Parathyroid adenoma (tissue), 2 donors: ENCODE data around the gene PARP16.
A peak's percentile ranks its signal among the peaks of the same experiment; 100 is the strongest.

Experiments used
- H2AFZ ChIP-seq: fragments of 300-600 bp; sonication (generic); one replicate; pipeline ENCODE4 v1.7.0; 2017; ENCODE audit warnings: antibody characterized with exemption, mild to moderate bottlenecking
- H3K27ac ChIP-seq: fragments of 300-600 bp; sonication (generic); one replicate; pipeline ENCODE4 v1.7.0; 2017
- H3K27me3 ChIP-seq: fragments of 300-600 bp; sonication (generic); one replicate; pipeline ENCODE4 v1.7.0; 2017; ENCODE audit warnings: low read length; ENCODE audit not compliant: control insufficient read depth, insufficient read depth
- H3K36me3 ChIP-seq: fragments of 300-600 bp; sonication (generic); one replicate; pipeline ENCODE4 v1.7.0; 2017; ENCODE audit warnings: low read length; ENCODE audit not compliant: control insufficient read depth, insufficient read depth
- H3K4me1 ChIP-seq: fragments of 300-600 bp; sonication (generic); one replicate; pipeline ENCODE4 v1.7.0; 2017; ENCODE audit warnings: control low read depth
- H3K4me2 ChIP-seq: fragments of 300-600 bp; sonication (generic); one replicate; pipeline ENCODE4 v1.7.0; 2017; ENCODE audit warnings: low read length
- H3K4me3 ChIP-seq: fragments of 300-600 bp; sonication (generic); one replicate; pipeline ENCODE4 v1.7.0; 2017; ENCODE audit warnings: low read depth, low read length
- H3K79me2 ChIP-seq: fragments of 300-600 bp; sonication (generic); one replicate; pipeline ENCODE4 v1.7.0; 2017; ENCODE audit warnings: control low read depth
- H3K9ac ChIP-seq: fragments of 300-600 bp; sonication (generic); one replicate; pipeline ENCODE4 v1.7.0; 2017; ENCODE audit warnings: mild to moderate bottlenecking
- H3K9me3 ChIP-seq: fragments of 300-600 bp; sonication (generic); one replicate; pipeline ENCODE4 v1.7.0; 2017; ENCODE audit warnings: low read length; ENCODE audit not compliant: control insufficient read depth
- CTCF ChIP-seq: fragments of 300-600 bp; sonication (generic); IDR thresholded peaks from one replicate; pipeline ENCODE4 v1.7.0; 2017; ENCODE audit warnings: antibody characterized with exemption, mild to moderate bottlenecking
- donor health status: primary hyperparathyroidism.

The PARP16 gene

GRCh38 chr15:65209701-65210643, 76.7 kb downstream of the PARP16 start:
- no peak overlapping the region for H3K4me3 ChIP-seq
- no peak overlapping the region for H3K9ac ChIP-seq
- H3K79me2 ChIP-seq, result no peaks in the 10 kb centered on the region
- no peak for TF ChIP-seq CTCF
- H3K9me3 ChIP-seq, result no peaks in the 10 kb centered on the region
- no peaks in the 10 kb centered on the region for H3K36me3 ChIP-seq
- H3K27ac ChIP-seq, result peak overlapping the region; percentile 62
- H3K27me3 ChIP-seq, result no peaks in the 10 kb centered on the region
- no peak overlapping the region for H3K4me2 ChIP-seq
- peak overlapping the region; percentile 33 for H2AFZ ChIP-seq
- peaks cover 26% of the 10 kb centered on the region for H3K4me1 ChIP-seq

GRCh38 chr15:65208647-65209046, 78.0 kb downstream of the PARP16 start:
- no peak overlapping the region for H3K4me3 ChIP-seq
- no peak overlapping the region for H2AFZ ChIP-seq
- H3K4me2 ChIP-seq, result no peak overlapping the region
- no peaks in the 10 kb centered on the region for H3K36me3 ChIP-seq
- no peak overlapping the region for H3K9ac ChIP-seq
- no peaks in the 10 kb centered on the region for H3K79me2 ChIP-seq
- no peak for TF ChIP-seq CTCF
- no peaks in the 10 kb centered on the region for H3K27me3 ChIP-seq
- no peak overlapping the region for H3K27ac ChIP-seq
- H3K9me3 ChIP-seq, result no peaks in the 10 kb centered on the region
- H3K4me1 ChIP-seq, result peaks cover 26% of the 10 kb centered on the region
